22Rv1 (cell line): ENCODE measurements around the gene EXD3.

Experiments
- H3K27ac ChIP-seq: fragments of 450-650 bp; 2 replicates; pipeline ENCODE4 v1.5.1; 2017
- ZFX ChIP-seq: fragments of 450-650 bp; IDR thresholded peaks from 2 replicates; pipeline ENCODE4 v1.6.1; 2017; ENCODE audit warnings: antibody characterized with exemption, borderline replicate concordance
- TF ChIP-seq, protein P1 (sequence below): fragments of 450-650 bp; IDR thresholded peaks from 2 replicates; pipeline ENCODE4 v1.5.1; 2017; ENCODE audit warnings: mild to moderate bottlenecking

The EXD3 gene

DNA sequence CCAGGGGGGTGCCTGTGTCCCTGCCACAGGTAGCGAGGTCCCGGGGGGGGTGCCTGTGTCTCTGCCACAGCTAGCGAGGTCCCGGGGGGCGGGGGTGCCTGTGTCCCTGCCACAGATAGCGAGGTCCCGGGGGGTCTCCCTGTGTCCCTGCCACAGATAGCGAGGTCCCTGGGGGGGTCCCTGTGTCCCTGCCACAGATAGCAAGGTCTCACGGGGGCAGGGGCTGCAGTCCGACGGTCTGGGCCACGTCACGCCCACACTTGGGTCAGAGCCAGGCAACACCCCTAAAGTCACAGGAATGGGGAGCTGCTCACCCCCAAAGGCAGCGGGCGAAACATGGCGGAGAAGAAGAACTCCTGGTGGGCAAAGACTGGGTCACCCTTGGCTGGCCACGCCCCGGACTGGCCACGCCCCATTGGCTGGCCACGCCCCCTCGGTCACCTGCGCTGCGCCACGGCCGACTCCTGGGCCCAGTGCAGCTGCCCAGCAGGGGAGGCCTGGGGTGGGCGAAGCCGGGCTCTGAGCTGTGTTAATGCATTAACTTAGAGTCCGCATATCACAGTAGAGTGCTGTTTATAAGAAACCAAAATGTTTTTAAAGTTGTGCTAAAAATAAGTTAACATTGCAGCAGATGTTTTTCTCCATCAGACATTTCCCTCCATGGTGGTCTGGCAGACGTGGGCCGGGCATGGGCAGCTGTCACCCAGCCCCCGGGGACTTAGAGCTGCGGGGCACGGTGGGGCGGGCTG is 7.2 kb upstream of the EXD3 start:
- TF ChIP-seq ZFX, result no peak
- TF ChIP-seq, protein P1, sequence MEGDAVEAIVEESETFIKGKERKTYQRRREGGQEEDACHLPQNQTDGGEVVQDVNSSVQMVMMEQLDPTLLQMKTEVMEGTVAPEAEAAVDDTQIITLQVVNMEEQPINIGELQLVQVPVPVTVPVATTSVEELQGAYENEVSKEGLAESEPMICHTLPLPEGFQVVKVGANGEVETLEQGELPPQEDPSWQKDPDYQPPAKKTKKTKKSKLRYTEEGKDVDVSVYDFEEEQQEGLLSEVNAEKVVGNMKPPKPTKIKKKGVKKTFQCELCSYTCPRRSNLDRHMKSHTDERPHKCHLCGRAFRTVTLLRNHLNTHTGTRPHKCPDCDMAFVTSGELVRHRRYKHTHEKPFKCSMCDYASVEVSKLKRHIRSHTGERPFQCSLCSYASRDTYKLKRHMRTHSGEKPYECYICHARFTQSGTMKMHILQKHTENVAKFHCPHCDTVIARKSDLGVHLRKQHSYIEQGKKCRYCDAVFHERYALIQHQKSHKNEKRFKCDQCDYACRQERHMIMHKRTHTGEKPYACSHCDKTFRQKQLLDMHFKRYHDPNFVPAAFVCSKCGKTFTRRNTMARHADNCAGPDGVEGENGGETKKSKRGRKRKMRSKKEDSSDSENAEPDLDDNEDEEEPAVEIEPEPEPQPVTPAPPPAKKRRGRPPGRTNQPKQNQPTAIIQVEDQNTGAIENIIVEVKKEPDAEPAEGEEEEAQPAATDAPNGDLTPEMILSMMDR, result no peak
- no peak overlapping the region for H3K27ac ChIP-seq

DNA sequence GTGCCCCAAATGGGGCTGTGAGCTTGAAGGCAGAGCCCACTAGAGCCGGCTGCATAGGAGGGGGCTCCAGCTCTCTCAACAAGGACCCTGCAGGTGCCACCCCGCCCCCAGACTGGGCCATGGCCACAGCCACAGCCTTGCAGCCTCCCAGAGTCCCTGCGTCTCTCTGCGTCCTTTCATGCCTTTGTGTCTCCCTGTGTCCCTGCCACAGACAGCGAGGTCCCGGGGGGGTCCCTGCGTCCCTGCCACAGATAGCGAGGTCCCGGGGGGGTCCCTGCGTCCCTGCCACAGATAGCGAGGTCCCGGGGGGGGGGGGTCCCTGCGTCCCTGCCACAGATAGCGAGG is 6.6 kb upstream of the EXD3 start:
- TF ChIP-seq ZFX, result no peak
- TF ChIP-seq, protein P1, result no peak

DNA sequence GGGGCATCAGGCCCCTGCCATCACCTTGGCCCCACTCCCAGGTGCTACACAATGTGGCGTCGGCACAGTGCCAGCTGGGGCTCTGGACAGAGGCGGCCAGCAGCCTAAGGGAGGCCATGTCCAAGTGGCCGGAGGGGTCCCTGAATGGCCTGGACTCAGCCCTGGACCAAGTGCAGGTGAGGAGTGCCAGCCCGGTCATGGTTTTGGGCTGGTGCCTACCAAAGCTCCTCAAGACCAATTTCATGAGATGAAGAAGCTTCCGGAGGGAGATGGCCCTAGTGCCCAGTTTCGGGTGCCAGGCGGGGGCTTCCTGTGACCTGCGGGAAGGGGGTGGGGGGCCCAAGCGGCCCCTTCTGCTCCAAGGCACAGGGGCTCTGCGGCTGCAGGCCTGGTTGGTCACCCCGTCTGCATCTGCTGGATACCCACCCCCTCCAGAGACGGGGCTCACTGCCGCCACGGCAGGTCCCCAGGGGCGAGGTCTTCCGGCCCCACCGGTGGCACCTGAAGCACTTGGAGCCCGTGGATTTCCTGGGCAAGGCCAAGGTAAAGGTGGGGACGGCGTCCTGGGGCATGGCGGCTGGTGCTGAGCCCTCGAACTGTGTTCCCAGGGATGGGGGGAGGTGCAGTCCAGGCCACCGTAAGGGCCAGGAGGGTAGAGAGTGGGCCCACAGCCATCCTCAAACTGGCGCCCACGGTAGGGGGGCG is 6.0 kb upstream of the EXD3 start:
- no peak overlapping the region for H3K27ac ChIP-seq
- TF ChIP-seq, protein P1, result no peak
- no peak for TF ChIP-seq ZFX

More for the DNA sequence above, 6.6 kb upstream of the EXD3 start:
- H3K27ac ChIP-seq, result no peak overlapping the region

DNA sequence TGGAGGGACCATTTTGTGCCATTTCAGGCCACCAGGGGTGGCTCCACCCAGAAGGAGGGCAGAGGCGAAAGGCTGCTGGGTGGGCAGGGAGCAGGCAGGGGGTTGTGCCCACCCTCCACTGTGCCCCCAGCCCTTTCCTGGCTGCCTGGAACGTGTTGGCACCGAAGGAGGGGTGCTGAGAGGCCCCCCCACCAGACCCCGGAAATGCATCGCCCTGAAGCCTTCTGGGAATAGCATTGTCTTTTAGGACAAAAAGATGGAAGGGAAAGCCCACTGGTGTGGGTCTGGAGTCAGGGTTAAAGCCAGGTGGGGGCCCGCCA is 5.3 kb upstream of the EXD3 start:
- no peak for TF ChIP-seq ZFX
- TF ChIP-seq, protein P1, result no peak
- no peak overlapping the region for H3K27ac ChIP-seq

DNA sequence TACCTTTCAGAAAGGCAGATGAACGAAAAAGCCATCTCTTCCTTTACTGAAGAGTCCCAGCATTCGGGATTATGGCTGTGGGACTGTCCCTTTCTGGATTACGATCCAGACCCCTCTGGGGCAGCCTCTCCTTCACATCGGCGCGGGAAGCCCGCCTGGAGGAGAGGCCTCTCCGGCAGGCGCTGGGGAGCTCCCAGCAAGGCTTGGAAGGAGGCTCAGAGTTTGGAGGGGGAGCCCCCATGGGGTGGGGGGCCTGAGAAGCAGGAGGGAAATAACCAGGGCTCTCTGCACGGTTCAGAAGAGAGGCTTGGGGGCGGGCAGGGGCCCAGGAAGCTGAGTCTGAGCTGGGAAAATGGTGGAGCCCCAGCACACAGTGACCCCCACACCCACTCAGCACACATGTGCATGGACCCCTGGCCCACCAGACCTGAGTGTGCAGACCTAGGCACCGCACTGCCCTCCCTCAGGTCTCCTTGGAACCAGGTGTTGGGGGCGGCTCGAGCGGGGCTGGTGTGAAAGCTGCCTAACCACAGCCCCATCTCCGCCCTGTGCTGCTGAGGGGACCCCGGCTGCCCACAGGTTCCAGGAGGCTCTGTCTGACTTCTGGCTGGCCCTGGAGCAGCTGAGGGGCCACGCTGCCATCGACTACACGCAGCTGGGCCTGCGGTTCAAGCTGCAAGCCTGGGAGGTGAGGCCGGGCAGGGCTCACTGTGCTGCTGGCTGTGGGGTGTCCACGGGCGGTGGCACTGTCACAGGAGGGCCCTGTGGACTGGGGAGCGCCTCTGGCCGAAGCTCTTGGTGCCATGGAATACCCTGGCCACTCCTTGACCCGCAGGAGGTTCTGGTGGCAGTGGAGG is 4.7 kb upstream of the EXD3 start:
- no peak overlapping the region for H3K27ac ChIP-seq
- TF ChIP-seq ZFX, result no peak
- TF ChIP-seq, protein P1, result no peak

DNA sequence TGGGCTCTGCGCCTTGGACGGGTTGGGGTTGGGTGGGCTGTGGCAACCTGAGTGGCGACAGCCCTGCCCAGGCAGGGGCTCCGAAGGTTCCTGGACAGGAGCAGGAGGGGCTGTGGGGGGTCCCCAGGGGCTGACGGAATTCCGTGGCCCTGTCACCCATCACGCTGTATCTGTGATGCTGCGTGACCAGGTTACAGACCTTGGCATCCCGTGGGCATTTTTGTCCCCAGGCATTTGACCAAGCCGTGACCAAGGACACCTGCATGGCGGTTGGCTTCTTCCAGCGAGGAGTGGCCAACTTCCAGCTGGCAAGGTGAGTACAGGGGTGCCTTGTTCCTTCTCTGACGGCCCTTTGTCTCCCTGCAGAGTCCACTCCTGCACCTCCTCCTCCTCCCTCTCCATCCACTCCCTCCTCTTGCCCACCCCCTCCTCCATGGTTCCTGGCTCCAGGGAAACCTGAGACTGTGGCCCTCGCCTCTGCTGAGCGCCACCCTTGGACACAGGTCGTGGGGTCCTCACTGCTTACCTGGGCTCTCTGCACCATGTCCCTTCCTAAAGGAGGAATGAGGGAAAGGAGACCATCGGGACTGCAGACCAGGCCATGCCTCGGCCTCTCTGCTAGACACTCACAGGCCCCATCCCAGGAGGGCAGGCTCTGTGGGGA is 3.2 kb upstream of the EXD3 start:
- TF ChIP-seq, protein P1, result no peak
- TF ChIP-seq ZFX, result no peak
- no peak overlapping the region for H3K27ac ChIP-seq
